Uterus (tissue), 2 donors: ENCODE results near the gene EPHA7.

Source experiments
- CTCF ChIP-seq, 4 experiments: fragments of 200-600 bp in 2 of 4; fragments of 450-650 bp in 2 of 4; sonication (generic) in 2 of 4; IDR thresholded peaks; one replicate each; pipeline ENCODE4 v1.5.1; 2016 to 2019; ENCODE audit warnings: antibody characterized with exemption in 4 of 4, mild to moderate bottlenecking in 2 of 4, moderate library complexity in 1 of 4
- POLR2A ChIP-seq, 2 donors: fragments of 450-650 bp; IDR thresholded peaks; one replicate each; pipeline ENCODE4 v1.6.1; 2016; ENCODE audit warnings: antibody characterized with exemption in 2 of 2, mild to moderate bottlenecking in 1 of 2, moderate library complexity in 1 of 2

GRCh38 chr6:93196406-93196970 lies 222.9 kb downstream of the EPHA7 start:
- TF ChIP-seq CTCF (IDR thresholded peaks at IDR 0.05): no peak
- TF ChIP-seq POLR2A (IDR thresholded peaks at IDR 0.05): no peak
